ENCODE data around the gene SKA2. TPM values are rescaled to one million over a fixed set of nuclear protein-coding genes. Genes with fewer than 3 reads are reported as not detected.

Gene SKA2
- total and polyA plus RNA-seq, 12 donors = 11.7 to 45.8 (median 24.5) TPM

DNA sequence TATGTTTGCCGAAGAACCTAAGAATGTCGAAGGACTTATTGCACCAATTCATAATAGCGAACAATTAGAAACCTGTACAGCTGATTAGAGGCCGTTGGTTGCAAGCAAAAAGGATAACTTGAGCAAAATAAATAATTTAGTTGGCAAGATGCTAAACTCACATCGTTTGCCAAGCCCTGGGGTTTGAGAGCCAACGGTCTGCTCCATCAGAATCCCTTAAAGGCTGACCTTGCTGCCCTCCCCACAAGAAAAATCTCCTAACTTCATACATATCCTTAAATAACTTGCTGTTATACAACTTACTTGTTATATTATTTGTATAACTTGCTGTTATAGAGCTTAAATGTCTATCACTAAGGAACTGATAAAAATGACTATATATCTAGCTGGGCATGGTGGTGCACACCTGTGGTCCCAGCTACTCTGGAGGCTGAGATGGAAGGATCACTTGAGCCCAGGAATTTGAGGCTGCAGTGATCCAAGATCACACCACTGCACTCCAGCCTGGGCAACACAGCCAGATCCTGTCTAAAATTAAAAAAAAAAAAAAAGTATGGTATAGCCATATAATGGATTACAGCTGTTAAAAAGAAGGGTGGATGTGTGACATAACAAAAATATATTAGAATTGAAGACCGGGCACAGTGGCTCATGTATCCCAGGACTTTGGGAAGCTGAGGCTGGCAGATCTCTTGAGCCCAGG lies 46.4 kb downstream of the SKA2 start:
- WGBS, 4 donors = 81 to 93% (median 88%) methylated on average over 7 of the region's 7 CpGs
- Histone ChIP-seq H3K36me3 (replicated peaks in 1 of 2) (no peaks in the 10 kb centered on the region), H3K27ac (no peak overlapping the region), H3K4me3 (no peak overlapping the region), H3K27me3 (no peaks in the 10 kb centered on the region), H3K9me3 (replicated peaks in 1 of 3) (no peaks in the 10 kb centered on the region), H3K4me1 (replicated peaks in 1 of 2) (peaks cover 16 to 29% of the 10 kb centered on the region in 2 donors)
- TF ChIP-seq POLR2A (IDR thresholded peaks at IDR 0.05) (no peak), CTCF (IDR thresholded peaks at IDR 0.05) (no peak)
- intact Hi-C loops (cut with DNase I) = no loop called here
- no peak for DNase-seq

- Histone ChIP-seq H3K9me3 (replicated peaks in 1 of 3) (no peaks in the 10 kb centered on the region), H3K36me3 (replicated peaks in 1 of 2) (no peaks in the 10 kb centered on the region), H3K27ac (peak overlapping the region in 4 of 5 donors; percentile 45 to 95 (median 80)), H3K4me3 (peak overlapping the region; percentile 2 to 85 (median 40)), H3K4me1 (replicated peaks in 1 of 2) (peaks cover 16 to 29% of the 10 kb centered on the region in 2 donors), H3K27me3 (no peaks in the 10 kb centered on the region)
- no peak for TF ChIP-seq CTCF (IDR thresholded peaks at IDR 0.05)
- TF ChIP-seq POLR2A (IDR thresholded peaks at IDR 0.05) = no peak
- DNase-seq = no peak
- 2 to 4% (median 2%) methylated on average over 10 of the region's 10 CpGs for WGBS, 4 donors
- intact Hi-C loops (cut with DNase I) = no loop called here
Observed at GRCh38 chr17:59107306-59107670, 47.7 kb downstream of the SKA2 start.

DNA sequence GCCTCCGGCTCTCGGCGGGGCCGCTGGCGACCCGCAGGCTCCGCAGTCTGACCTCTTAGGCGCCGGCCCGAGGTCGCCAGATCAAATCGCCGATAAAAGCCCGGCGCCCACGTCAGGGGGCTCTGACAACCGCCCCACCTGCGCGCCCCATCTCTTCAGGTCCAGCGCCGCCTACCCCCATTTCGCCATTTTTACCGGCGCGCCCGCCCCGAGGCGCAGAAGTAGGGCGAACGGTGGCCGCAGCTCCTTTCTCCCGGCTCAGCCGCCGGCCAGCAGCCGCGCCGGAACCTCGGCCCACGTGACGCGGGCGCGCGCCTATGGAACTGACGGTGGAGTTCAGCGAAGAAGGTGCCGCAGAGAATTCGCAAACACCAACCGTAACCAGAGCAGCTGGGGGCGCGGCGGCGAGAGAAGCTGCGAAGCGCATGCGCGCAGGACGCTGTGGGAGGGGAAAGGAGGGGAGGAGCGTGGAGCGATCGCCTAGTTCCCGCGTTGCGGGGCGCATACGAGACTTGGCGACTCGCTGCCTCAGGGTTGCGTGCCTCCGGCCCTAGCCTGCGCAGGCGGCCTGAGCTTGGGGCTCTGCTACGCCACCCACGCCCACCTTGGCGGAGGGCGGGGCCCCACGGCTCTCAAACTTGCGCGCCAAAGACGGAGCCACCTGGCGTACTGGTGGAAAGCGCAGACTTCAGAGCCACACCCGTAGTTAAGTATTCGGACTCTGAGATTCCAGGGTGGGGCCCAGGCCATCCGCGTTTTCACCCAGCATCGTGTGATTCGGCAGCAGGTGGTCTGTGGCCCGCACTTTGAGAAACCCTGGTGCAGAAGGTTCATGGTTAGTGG lies 48.3 kb downstream of the SKA2 start, which contains the start of gene TRIM37:
TRIM37 (minus strand) TSS at position 418 of the 843 bp plus-strand sequence. CDS start 419 bp downstream, outside the sequence.
- Histone ChIP-seq H3K27ac (peak within 1 kb of the TSS; percentile 67 to 95 (median 91)), H3K9me3 (replicated peaks in 1 of 3) (no peaks in the 10 kb centered on the region), H3K4me3 (peak within 1 kb of the TSS; percentile 62 to 87 (median 84)), H3K36me3 (replicated peaks in 1 of 2) (no peaks in the 10 kb centered on the region), H3K4me1 (replicated peaks in 1 of 2) (peaks cover 16 to 29% of the 10 kb centered on the region in 2 donors), H3K27me3 (no peaks in the 10 kb centered on the region)
- TF ChIP-seq POLR2A (IDR thresholded peaks at IDR 0.05) (peak; percentile 79 to 87), CTCF (IDR thresholded peaks at IDR 0.05) (peak in 1 of 6 experiments; percentile 2)
- intact Hi-C loops (cut with DNase I) = no loop called here
- 0 to 3% (median 0%) methylated on average over 9 to 89 of the region's 89 CpGs for WGBS, 4 donors
- peak; percentile 97 to 98 (median 98) for DNase-seq

DNA sequence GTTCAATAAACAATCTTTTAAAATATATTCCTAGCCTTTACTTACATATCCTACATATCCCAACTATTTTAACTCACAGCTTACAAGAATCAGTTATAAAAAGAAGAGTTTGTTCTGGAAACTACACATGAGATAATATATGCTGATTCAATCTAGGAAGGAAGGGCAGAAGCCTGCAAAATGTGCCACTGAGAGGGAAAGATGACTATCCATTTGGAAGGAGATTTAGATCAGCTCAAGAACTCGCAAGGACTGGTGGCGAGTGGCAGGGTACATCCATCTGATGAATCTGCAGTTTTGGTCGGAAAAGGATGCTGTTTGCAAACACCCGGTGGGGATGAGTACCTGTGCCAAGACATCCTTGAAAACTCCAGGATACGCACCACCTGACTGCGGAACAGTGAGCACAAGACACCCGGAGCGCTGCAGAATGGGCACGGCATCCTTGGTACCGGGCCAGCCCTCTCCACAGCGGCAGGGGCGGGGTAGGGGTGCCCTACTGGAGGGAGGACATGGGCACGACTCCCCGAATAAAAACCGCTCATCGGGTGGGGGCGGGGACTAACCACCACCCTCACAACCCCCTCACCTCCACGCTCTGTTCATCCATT lies 49.0 kb downstream of the SKA2 start:
- H3K27me3 ChIP-seq = no peaks in the 10 kb centered on the region
- TF ChIP-seq CTCF (IDR thresholded peaks at IDR 0.05) (no peak), POLR2A (IDR thresholded peaks at IDR 0.05) (no peak)
- DNase-seq = peak; percentile 63 to 83 (median 71)
- H3K9me3 ChIP-seq (replicated peaks in 1 of 3) = no peaks in the 10 kb centered on the region
- H3K27ac ChIP-seq = peak overlapping the region; percentile 67 to 95 (median 91)
- peaks cover 16 to 29% of the 10 kb centered on the region in 2 donors for H3K4me1 ChIP-seq (replicated peaks in 1 of 2)
- H3K36me3 ChIP-seq (replicated peaks in 1 of 2) = no peaks in the 10 kb centered on the region
- peak overlapping the region; percentile 62 to 87 (median 84) for H3K4me3 ChIP-seq
- intact Hi-C loops (cut with DNase I) = no loop called here
- 0 to 1% (median 1%) methylated on average over 3 to 18 of the region's 18 CpGs for WGBS, 4 donors

All from adrenal gland (tissue), 12 donors.